Immature natural killer cell (primary cell): ENCODE measurements around the gene ARL14. TPM values are rescaled to one million over a fixed set of nuclear protein-coding genes. Genes with fewer than 3 reads are reported as not detected.
A peak's percentile ranks its signal among the peaks of the same experiment; 100 is the strongest.

Experiments
- DNase-seq, 3 donors: peaks; one replicate each; pipeline ENCODE4 v3.0.0; 2022; ENCODE audit warnings: mixed read lengths in 1 of 3
- H3K27ac Mint-ChIP-seq, 6 donors: one replicate each; pipeline ENCODE4 v1.8.0; 2020; ENCODE audit warnings: mixed read lengths in 6 of 6, mild to moderate bottlenecking in 5 of 6, inconsistent platforms in 4 of 6, moderate library complexity in 3 of 6
- H3K27me3 Mint-ChIP-seq, 3 donors: one replicate each; pipeline ENCODE4 v1.8.0; 2020 to 2021; ENCODE audit warnings: low read depth in 3 of 3, mild to moderate bottlenecking in 3 of 3, mixed read lengths in 3 of 3, moderate library complexity in 3 of 3, inconsistent platforms in 1 of 3
- H3K36me3 Mint-ChIP-seq, 3 donors: one replicate each; pipeline ENCODE4 v1.8.0; 2020; ENCODE audit warnings: mixed read lengths in 3 of 3, inconsistent platforms in 2 of 3, mild to moderate bottlenecking in 2 of 3
- H3K4me1 Mint-ChIP-seq, 2 donors: one replicate each; pipeline ENCODE4 v1.8.0; 2020; ENCODE audit warnings: inconsistent platforms in 2 of 2, mild to moderate bottlenecking in 2 of 2, mixed read lengths in 2 of 2, moderate library complexity in 1 of 2
- H3K4me3 Mint-ChIP-seq, 5 donors: one replicate each; pipeline ENCODE4 v1.8.0; 2020; ENCODE audit warnings: mild to moderate bottlenecking in 5 of 5, mixed read lengths in 5 of 5, inconsistent platforms in 3 of 5, moderate library complexity in 3 of 5
- H3K9me3 Mint-ChIP-seq, 6 donors: one replicate each; pipeline ENCODE4 v1.8.0; 2020; ENCODE audit warnings: mild to moderate bottlenecking in 6 of 6, mixed read lengths in 6 of 6, inconsistent platforms in 4 of 6, moderate library complexity in 3 of 6
- polyA plus RNA-seq, 3 donors: library from polyadenylated mRNA; unstranded; fragments of 300-500 nt; fragmentation: Illumina TruSeq; gene quantifications; one replicate each; pipeline ENCODE4 v1.2.3, GENCODE V29; 2021

ARL14 gene
- polyA plus RNA-seq, 3 donors from 2014 or later: not detected

DNA sequence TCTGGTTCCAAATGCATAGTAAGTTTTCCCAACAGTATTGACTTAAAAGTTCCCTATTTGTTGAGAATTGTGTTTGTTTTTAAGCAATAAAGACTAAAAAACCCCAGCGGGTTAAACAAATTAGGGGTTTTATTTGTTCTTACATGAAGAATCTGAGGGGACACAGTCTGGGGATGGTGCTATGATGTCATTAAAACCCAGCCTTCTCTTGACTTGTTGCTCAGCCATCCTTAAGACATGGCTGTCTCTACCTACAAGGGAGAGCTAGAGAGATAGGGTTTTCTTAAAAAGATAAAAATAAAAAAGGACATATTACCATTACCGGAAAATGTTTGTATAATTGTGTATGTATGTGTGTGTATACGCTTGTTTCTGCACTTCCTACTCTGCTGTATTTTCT lies 11.7 kb upstream of the ARL14 start:
- H3K4me3 Mint-ChIP-seq: no peak overlapping the region
- DNase-seq: no peak
- no peak overlapping the region for H3K27ac Mint-ChIP-seq
- H3K9me3 Mint-ChIP-seq: no peaks in the 10 kb centered on the region
- no peaks in the 10 kb centered on the region for H3K36me3 Mint-ChIP-seq
- H3K27me3 Mint-ChIP-seq: peaks cover 11 to 14% (median 12%) of the 10 kb centered on the region in 3 donors
- no peaks in the 10 kb centered on the region for H3K4me1 Mint-ChIP-seq

DNA sequence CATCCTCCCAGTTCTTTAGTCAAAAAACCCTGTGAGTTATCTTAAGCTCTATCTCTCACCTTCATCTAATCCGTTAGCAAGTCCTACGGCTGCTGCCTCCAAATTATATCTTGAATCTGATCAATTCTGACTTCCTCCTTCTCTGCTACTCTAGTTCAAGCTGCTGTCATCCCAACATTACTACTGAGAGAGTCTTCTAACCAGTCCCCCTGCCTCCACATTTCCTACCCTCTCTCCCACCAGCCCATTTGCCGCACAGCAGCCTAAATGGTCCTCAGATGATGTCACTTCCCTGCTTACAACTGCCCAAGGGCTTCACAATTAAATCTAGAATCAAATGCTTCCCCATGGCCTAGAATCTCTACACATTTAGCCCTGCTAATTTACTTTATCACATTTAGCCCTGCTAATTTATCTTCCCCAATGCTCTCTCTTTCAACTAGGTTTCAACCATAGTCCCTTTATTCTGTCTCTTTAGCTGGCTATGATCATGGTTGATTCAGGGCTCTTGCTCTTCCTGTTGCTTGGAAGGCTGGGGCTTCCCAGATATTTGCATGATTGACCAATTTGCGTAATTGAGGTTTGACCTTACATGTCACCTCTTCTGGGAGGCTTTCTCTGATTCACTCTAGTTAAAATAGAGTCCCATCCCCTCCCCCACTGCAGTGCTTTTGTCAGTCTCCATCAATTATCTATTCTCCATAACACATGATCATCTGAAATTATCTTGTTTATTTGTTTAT lies 11.0 kb upstream of the ARL14 start:
- no peak overlapping the region for H3K27ac Mint-ChIP-seq
- no peak overlapping the region for H3K4me3 Mint-ChIP-seq
- no peaks in the 10 kb centered on the region for H3K9me3 Mint-ChIP-seq
- DNase-seq: no peak
- peaks cover 9 to 15% (median 12%) of the 10 kb centered on the region in 3 donors for H3K27me3 Mint-ChIP-seq
- H3K36me3 Mint-ChIP-seq: no peaks in the 10 kb centered on the region
- no peaks in the 10 kb centered on the region for H3K4me1 Mint-ChIP-seq

DNA sequence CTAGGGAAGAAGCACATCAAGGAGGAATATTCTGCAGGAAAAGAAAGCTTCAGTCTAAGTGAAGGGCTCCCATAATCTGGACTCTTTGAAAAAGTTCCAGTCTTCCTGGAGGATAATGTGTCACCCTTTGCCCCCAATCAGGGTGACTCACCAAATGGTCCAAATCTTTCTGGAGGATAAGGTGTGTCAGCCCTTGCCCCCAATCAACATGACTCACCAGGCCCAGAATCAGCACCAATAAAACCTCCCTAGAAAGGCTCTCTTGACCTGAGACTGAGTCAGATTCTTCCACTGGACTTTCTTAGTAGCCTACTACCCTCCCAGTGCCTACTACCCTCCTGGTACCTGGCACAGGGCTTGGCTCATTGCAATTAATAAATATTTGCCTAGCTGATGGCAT lies 9.5 kb upstream of the ARL14 start:
- H3K27me3 Mint-ChIP-seq: peaks cover 9 to 15% (median 10%) of the 10 kb centered on the region in 3 donors
- H3K4me3 Mint-ChIP-seq: no peak overlapping the region
- H3K27ac Mint-ChIP-seq: no peak overlapping the region
- H3K36me3 Mint-ChIP-seq: no peaks in the 10 kb centered on the region
- H3K4me1 Mint-ChIP-seq: no peaks in the 10 kb centered on the region
- no peak for DNase-seq
- no peaks in the 10 kb centered on the region for H3K9me3 Mint-ChIP-seq

DNA sequence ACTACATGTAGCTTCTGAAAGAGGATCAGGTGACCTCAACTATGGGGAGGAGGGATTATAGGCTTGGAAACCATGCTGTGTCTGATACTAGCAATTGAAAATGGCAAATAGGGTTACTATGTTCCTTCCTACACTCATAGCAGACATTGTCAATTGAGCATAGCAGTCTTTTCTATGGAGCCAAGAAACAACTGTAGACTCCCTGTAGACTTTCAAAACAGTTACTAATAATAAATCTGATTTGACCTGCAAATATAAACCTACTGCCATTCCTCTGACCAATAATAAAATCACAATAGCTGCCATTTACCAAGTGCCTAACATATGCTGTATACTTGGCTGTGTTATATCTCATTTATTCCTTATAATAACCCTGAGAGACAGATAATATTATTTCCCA lies 8.5 kb upstream of the ARL14 start:
- Mint-ChIP-seq H3K27ac (no peak overlapping the region), H3K9me3 (no peaks in the 10 kb centered on the region), H3K36me3 (no peaks in the 10 kb centered on the region), H3K27me3 (peaks cover 9 to 15% (median 10%) of the 10 kb centered on the region in 3 donors), H3K4me3 (no peak overlapping the region), H3K4me1 (no peaks in the 10 kb centered on the region)
- DNase-seq: no peak

DNA sequence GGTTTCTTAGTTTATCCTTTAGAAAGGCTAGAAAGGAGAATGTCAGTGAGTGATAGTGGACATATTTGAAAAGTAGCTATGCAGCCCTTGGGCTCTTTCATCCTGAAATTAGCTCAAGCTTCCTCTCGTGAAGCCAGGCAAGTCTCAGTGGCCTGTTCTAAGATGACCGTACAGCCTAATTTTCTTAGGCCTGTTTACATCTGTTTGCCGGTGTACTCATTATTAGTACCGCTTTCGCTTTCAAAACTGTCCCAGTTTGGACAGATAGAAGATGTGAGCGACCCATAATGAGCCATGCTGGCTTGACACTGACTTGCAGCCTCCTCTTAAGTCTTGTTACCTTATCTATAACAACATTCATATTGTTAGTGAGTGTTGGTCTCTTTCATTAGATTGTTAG lies 5.7 kb upstream of the ARL14 start:
- H3K27me3 Mint-ChIP-seq: peaks cover 9 to 11% (median 9%) of the 10 kb centered on the region in 3 donors
- H3K9me3 Mint-ChIP-seq: no peaks in the 10 kb centered on the region
- no peaks in the 10 kb centered on the region for H3K36me3 Mint-ChIP-seq
- H3K4me1 Mint-ChIP-seq: no peaks in the 10 kb centered on the region
- H3K4me3 Mint-ChIP-seq: no peak overlapping the region
- no peak for DNase-seq
- H3K27ac Mint-ChIP-seq: no peak overlapping the region

DNA sequence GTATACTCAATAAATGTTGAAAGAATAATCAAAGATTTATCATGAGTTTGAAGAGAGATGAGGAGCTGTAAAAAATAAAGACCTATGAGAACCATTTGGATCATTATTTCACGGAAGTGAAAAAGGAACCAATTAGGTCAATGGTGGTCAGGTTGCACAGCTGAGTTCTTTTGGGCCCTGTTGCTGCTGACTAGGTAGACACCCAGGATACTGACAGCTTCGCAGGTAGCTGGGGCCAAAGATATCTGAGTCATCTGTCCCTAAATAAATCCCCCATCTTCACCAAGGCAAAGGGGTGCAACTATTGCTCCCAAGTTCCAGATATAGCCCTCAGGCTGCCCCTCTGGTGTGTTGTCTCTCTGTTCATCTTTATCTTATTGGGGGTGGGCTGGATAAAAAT lies 5.0 kb upstream of the ARL14 start:
- Mint-ChIP-seq H3K27ac (no peak overlapping the region), H3K27me3 (peaks cover 9 to 10% (median 9%) of the 10 kb centered on the region in 3 donors), H3K4me1 (no peaks in the 10 kb centered on the region), H3K9me3 (no peaks in the 10 kb centered on the region), H3K36me3 (no peaks in the 10 kb centered on the region), H3K4me3 (no peak overlapping the region)
- DNase-seq: no peak

DNA sequence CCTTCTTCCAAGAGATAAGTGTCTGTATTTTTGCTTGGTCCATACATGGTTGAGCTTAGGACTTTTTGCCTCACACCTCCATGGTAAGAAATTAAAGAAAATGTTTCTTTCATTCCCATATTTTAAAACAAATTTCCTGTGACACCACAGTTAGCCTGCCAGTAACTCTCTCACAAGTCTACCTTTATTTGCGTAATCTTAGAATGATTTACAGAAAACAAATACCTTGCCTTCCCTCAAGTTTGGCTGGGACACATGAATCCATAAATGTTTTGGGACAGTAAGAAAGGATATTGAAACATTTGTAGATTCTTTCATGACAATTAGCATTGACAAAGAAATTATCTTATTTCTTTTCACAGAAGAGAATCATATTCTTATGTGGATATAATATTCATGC lies 3.8 kb upstream of the ARL14 start:
- Mint-ChIP-seq H3K4me3 (no peak overlapping the region), H3K9me3 (no peaks in the 10 kb centered on the region), H3K4me1 (no peaks in the 10 kb centered on the region), H3K36me3 (no peaks in the 10 kb centered on the region), H3K27ac (no peak overlapping the region), H3K27me3 (peaks cover 6 to 7% (median 6%) of the 10 kb centered on the region in 3 donors)
- no peak for DNase-seq

DNA sequence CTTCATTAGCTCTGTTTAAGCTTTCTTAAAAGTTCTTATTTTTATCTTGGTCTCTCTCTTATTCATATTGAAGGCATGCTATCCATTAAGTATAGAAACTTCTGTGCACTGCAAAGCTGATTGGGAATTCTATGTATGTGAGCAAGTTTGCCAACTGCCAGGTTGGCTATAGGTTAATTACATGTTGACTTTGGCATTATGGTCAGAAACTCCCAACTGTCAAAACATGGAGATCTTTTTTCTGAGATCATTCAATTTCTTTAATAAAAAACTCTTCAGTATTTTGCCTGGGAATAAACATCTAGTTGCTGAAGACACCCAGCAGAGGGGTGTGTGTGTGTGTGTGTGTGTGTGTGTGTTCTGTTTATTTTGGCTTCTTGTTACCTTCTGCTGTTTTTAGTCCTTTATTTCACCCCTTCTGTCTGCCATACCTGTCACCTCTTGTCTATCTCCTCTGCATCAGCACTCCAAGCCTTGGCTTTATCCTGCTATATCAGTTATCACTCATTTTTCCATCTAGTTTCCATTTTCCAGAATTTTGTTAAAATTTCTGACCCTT lies 1.3 kb upstream of the ARL14 start:
- Mint-ChIP-seq H3K27me3 (no peaks in the 10 kb centered on the region), H3K27ac (no peak overlapping the region), H3K4me3 (no peak overlapping the region), H3K4me1 (no peaks in the 10 kb centered on the region), H3K36me3 (no peaks in the 10 kb centered on the region), H3K9me3 (no peaks in the 10 kb centered on the region)
- no peak for DNase-seq

DNA sequence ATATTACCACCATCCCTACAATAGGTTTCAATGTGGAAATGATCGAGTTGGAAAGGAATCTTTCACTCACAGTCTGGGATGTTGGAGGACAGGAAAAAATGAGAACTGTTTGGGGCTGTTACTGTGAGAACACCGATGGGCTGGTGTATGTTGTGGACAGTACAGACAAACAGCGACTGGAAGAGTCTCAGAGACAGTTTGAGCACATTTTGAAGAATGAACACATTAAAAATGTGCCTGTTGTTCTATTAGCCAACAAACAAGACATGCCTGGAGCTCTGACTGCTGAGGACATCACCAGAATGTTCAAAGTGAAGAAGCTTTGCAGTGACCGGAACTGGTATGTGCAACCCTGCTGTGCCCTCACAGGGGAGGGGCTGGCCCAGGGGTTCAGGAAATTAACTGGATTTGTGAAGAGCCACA lies 510 bp downstream of the ARL14 start:
- DNase-seq: no peak
- Mint-ChIP-seq H3K27me3 (peaks cover 0 to 2% (median 0%) of the 10 kb centered on the region in 3 donors), H3K36me3 (no peaks in the 10 kb centered on the region), H3K4me3 (no peak overlapping the region), H3K9me3 (no peaks in the 10 kb centered on the region), H3K4me1 (no peaks in the 10 kb centered on the region), H3K27ac (no peak overlapping the region)

DNA sequence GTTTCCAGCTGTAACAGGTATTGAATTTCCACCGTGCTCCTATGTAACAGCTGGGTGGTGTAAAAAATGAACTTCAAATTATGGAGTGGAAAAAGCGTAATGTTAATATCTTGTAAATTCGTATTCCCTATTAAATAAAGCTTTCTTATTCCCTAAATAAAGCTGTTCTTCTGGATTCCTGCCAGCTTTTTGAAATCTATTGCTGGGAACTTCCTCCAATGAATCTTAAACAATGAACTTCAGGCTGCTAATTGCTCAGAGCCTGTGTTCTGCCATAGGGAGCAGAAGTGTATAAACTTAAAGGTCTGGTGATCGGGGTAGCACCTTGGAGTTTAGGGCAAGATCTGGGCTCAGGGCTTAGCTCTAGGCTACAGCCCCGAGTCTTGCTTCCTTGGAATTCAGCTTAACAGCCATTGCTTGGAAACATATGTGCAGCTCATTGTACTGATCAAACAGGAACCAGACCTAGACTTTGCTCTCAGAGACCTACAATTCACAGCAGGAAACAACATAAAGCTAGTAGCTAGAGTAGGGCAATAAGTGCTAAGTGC lies 1.4 kb downstream of the ARL14 start:
- no peaks in the 10 kb centered on the region for H3K36me3 Mint-ChIP-seq
- no peaks in the 10 kb centered on the region for H3K4me1 Mint-ChIP-seq
- no peaks in the 10 kb centered on the region for H3K9me3 Mint-ChIP-seq
- H3K27ac Mint-ChIP-seq: no peak overlapping the region
- DNase-seq: no peak
- H3K4me3 Mint-ChIP-seq: no peak overlapping the region
- H3K27me3 Mint-ChIP-seq: peaks cover 0 to 2% (median 2%) of the 10 kb centered on the region in 3 donors

DNA sequence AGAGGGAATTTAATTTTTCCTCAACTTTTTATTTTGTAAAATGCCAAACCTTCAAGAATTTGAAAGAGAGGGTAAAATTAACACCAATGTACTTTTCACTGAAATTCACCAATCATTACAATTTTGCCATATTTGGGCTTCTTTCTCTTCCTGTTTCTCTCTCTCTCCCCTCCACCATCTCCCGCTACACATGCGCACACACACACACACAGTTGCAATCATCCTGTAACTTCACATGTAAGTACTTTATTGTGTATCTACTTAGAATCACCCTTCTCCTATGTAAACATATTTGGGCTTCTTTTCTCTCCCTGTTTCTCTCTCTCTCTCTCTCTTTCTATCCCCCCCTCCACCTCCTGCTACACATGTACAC lies 7.4 kb downstream of the ARL14 start:
- H3K27me3 Mint-ChIP-seq: peaks cover 2 to 3% (median 2%) of the 10 kb centered on the region in 3 donors
- no peaks in the 10 kb centered on the region for H3K9me3 Mint-ChIP-seq
- no peaks in the 10 kb centered on the region for H3K4me1 Mint-ChIP-seq
- DNase-seq: no peak
- no peak overlapping the region for H3K4me3 Mint-ChIP-seq
- H3K27ac Mint-ChIP-seq: no peak overlapping the region
- H3K36me3 Mint-ChIP-seq: no peaks in the 10 kb centered on the region

DNA sequence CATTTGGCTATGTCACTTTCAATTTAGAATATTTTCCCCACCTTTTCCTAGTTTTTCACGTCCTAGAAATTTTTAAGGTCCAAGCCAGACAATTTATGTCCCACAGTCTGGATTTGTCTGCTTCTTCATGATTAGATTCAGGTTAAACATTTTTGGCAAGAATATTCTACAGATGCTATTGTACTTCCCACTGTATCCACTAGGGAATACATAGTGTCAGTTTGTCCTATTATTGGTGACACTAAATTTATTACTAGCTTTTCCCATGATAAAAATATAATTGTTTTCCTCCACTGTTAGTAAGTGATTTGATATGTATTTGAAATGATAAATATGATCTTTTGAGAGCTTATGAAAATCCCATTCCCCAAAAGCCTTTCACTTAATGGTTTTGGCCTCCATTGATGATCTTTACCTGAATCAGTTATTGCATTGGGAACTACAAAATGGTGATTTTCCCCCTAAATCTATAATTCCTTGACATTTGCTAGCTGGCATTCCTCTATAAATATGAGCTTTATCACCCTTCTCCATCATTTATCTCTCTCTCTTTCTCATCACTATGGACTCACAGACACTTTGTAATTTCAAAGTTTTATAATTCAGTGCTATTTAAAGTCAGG lies 8.3 kb downstream of the ARL14 start:
- no peaks in the 10 kb centered on the region for H3K36me3 Mint-ChIP-seq
- no peaks in the 10 kb centered on the region for H3K4me1 Mint-ChIP-seq
- no peak overlapping the region for H3K27ac Mint-ChIP-seq
- no peaks in the 10 kb centered on the region for H3K9me3 Mint-ChIP-seq
- H3K4me3 Mint-ChIP-seq: no peak overlapping the region
- H3K27me3 Mint-ChIP-seq: peaks cover 2 to 3% (median 2%) of the 10 kb centered on the region in 3 donors
- no peak for DNase-seq

DNA sequence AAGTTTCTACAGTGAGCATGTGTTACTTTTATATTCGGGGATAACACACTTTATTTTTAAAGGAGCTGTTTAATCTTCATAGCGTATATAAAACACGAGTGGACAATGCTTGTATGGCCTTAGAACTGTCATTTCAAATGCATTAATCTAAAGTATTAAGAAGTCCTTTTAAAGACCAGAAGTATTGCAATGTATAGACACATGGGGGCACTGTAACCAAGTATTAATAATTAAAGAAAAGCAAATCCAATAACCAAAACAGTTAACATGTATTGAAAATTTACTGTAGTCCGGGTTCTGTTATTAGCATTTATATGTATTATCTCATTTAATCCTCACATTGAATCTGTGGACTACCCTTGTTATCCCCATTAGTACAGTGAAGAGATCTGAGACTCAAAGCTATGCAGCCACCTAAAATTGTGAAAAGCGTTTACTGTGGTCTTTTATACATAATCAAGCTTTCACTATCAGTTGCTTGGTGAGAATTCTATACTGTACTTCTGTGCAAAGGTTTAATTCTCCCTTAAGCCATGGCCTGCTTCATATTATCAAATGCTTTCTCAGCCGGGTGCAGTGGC lies 10.1 kb downstream of the ARL14 start:
- DNase-seq: peak in 1 of 3 donors; percentile 7
- H3K4me1 Mint-ChIP-seq: no peaks in the 10 kb centered on the region
- peaks cover 0 to 3% (median 2%) of the 10 kb centered on the region in 3 donors for H3K27me3 Mint-ChIP-seq
- H3K9me3 Mint-ChIP-seq: no peaks in the 10 kb centered on the region
- no peaks in the 10 kb centered on the region for H3K36me3 Mint-ChIP-seq
- H3K4me3 Mint-ChIP-seq: no peak overlapping the region
- H3K27ac Mint-ChIP-seq: no peak overlapping the region

DNA sequence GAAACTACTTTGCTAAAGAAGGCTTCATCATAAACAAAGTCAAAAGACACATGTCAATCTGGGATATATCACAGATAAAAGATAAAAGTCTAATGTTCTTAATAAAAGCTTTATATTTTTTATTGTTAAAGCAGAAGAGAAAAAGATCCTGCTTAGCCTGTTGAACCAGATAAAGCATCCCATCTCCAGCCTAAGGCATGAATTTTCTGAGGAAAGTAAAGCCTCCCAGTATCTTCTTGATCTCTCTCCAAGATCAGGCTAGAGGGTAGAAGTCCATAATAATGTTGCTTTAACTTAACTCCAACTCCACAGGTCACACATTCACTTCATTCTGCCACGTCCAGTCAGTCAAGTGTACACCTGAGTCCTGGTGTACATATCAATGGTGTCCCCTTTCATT lies 14.2 kb downstream of the ARL14 start:
- no peak overlapping the region for H3K4me3 Mint-ChIP-seq
- no peaks in the 10 kb centered on the region for H3K36me3 Mint-ChIP-seq
- H3K27ac Mint-ChIP-seq: no peak overlapping the region
- DNase-seq: no peak
- H3K27me3 Mint-ChIP-seq: peaks cover 0 to under 1% (median 0%) of the 10 kb centered on the region in 3 donors
- no peaks in the 10 kb centered on the region for H3K9me3 Mint-ChIP-seq
- no peaks in the 10 kb centered on the region for H3K4me1 Mint-ChIP-seq
